ENCODE data around the gene MKKS. TPM values are rescaled to one million over a fixed set of nuclear protein-coding genes. Genes with fewer than 3 reads are reported as not detected.

The MKKS gene
- total RNA-seq, 1 donor from 2014 or later = 36.3 TPM

GRCh38 chr20:10462516-10462915 lies 28.5 kb upstream of the MKKS start:
- DNase-seq (ENCODE audit: low spot score) = no peak
- Histone ChIP-seq H4K20me1 (ENCODE audit: low read depth) (no peaks in the 10 kb centered on the region), H3K79me2 (ENCODE audit: low read depth) (peaks cover 25% of the 10 kb centered on the region), H3K27ac (no peak overlapping the region), H3K36me3 (no peaks in the 10 kb centered on the region), H3K9ac (no peak overlapping the region), H3K27me3 (no peaks in the 10 kb centered on the region), H3K4me3 (no peak overlapping the region), H3F3A (ENCODE audit: low read depth) (peaks cover 30% of the 10 kb centered on the region), H2AFZ (replicated peaks) (no peak overlapping the region), H3K4me2 (no peak overlapping the region), H3K4me1 (peaks cover 25% of the 10 kb centered on the region), H3K9me3 (ENCODE audit: low read depth) (no peaks in the 10 kb centered on the region)
- TF ChIP-seq EZH2 (IDR thresholded peaks at IDR 0.05) (no peak), EZH2phosphoT487 (IDR thresholded peaks at IDR 0.05) (no peak), CTCF (IDR thresholded peaks at IDR 0.05) (no peak)
- Mint-ChIP-seq H3K27me3 (ENCODE audit: insufficient read depth, low read depth) (no peaks in the 10 kb centered on the region), H3K27ac (no peak overlapping the region), H3K4me1 (peaks cover 20% of the 10 kb centered on the region), H3K4me3 (no peak overlapping the region), H3K36me3 (peaks cover 21% of the 10 kb centered on the region), H3K9me3 (peaks cover 17% of the 10 kb centered on the region)

GRCh38 chr20:10461495-10461894 lies 27.5 kb upstream of the MKKS start:
- Histone ChIP-seq H3K4me3 (no peak overlapping the region), H3K79me2 (ENCODE audit: low read depth) (peaks cover 35% of the 10 kb centered on the region), H3K4me2 (no peak overlapping the region), H3K4me1 (peaks cover 15% of the 10 kb centered on the region), H2AFZ (replicated peaks) (no peak overlapping the region), H3K36me3 (no peaks in the 10 kb centered on the region), H4K20me1 (ENCODE audit: low read depth) (no peaks in the 10 kb centered on the region), H3K27me3 (no peaks in the 10 kb centered on the region), H3K27ac (no peak overlapping the region), H3F3A (ENCODE audit: low read depth) (peaks cover 19% of the 10 kb centered on the region), H3K9me3 (ENCODE audit: low read depth) (no peaks in the 10 kb centered on the region), H3K9ac (no peak overlapping the region)
- no peak for DNase-seq (ENCODE audit: low spot score)
- no peak overlapping the region for H3K27ac Mint-ChIP-seq
- H3K36me3 Mint-ChIP-seq = peaks cover 23% of the 10 kb centered on the region
- H3K4me1 Mint-ChIP-seq = peaks cover 10% of the 10 kb centered on the region
- no peaks in the 10 kb centered on the region for H3K27me3 Mint-ChIP-seq (ENCODE audit: insufficient read depth, low read depth)
- H3K9me3 Mint-ChIP-seq = peaks cover 23% of the 10 kb centered on the region
- TF ChIP-seq EZH2phosphoT487 (IDR thresholded peaks at IDR 0.05) (no peak), CTCF (IDR thresholded peaks at IDR 0.05) (no peak), EZH2 (IDR thresholded peaks at IDR 0.05) (no peak)
- no peak overlapping the region for H3K4me3 Mint-ChIP-seq

GRCh38 chr20:10454151-10454750 lies 20.2 kb upstream of the MKKS start:
- H3K4me1 Mint-ChIP-seq = no peaks in the 10 kb centered on the region
- DNase-seq (ENCODE audit: low spot score) = no peak
- no peak for TF ChIP-seq EZH2 (IDR thresholded peaks at IDR 0.05)
- TF ChIP-seq EZH2phosphoT487 (IDR thresholded peaks at IDR 0.05) = no peak
- no peak for TF ChIP-seq CTCF (IDR thresholded peaks at IDR 0.05)
- H3K27ac Mint-ChIP-seq = no peak overlapping the region
- peaks cover 15% of the 10 kb centered on the region for H3K9me3 Mint-ChIP-seq
- no peaks in the 10 kb centered on the region for H3K9me3 ChIP-seq (ENCODE audit: low read depth)
- no peak overlapping the region for H3K9ac ChIP-seq
- H4K20me1 ChIP-seq (ENCODE audit: low read depth) = no peaks in the 10 kb centered on the region
- peak overlapping the region; percentile 31 for H3K4me2 ChIP-seq
- H3K79me2 ChIP-seq (ENCODE audit: low read depth) = peaks cover 48% of the 10 kb centered on the region
- no peak overlapping the region for H2AFZ ChIP-seq (replicated peaks)
- no peak overlapping the region for H3K27ac ChIP-seq
- no peaks in the 10 kb centered on the region for H3K36me3 ChIP-seq
- H3F3A ChIP-seq (ENCODE audit: low read depth) = no peaks in the 10 kb centered on the region
- peaks cover 5% of the 10 kb centered on the region for H3K36me3 Mint-ChIP-seq
- H3K4me1 ChIP-seq = peaks cover 16% of the 10 kb centered on the region
- no peak overlapping the region for H3K4me3 Mint-ChIP-seq
- H3K27me3 ChIP-seq = no peaks in the 10 kb centered on the region
- no peak overlapping the region for H3K4me3 ChIP-seq
- no peaks in the 10 kb centered on the region for H3K27me3 Mint-ChIP-seq (ENCODE audit: insufficient read depth, low read depth)
